ENCODE results near the gene NAV2. TPM values are rescaled to one million over a fixed set of nuclear protein-coding genes. Genes with fewer than 3 reads are reported as not detected.

NAV2 gene
- total RNA-seq, 2 donors from 2014 or later = 21.3 to 45.3 TPM

GRCh38 chr11:19955660-19956059, 243.0 kb downstream of the NAV2 start:
- no peak overlapping the region for H3K4me3 ChIP-seq
- peaks cover 4% of the 10 kb centered on the region for H3K4me1 ChIP-seq
- TF ChIP-seq CTCF (IDR thresholded peaks at IDR 0.05) = no peak
- H3K27ac ChIP-seq = no peak overlapping the region
- no peak overlapping the region for H3K9ac ChIP-seq (ENCODE audit: low read depth in 2 of 2, low read length in 2 of 2)
- DNase-seq = no peak
- H3K36me3 ChIP-seq = no peaks in the 10 kb centered on the region
- intact Hi-C loops (cut with DNase I) = no loop called here
- H3K9me3 ChIP-seq = no peaks in the 10 kb centered on the region
- H3K27me3 ChIP-seq = no peaks in the 10 kb centered on the region

- no peak overlapping the region for H3K9ac ChIP-seq (ENCODE audit: low read depth in 2 of 2, low read length in 2 of 2)
- H3K4me1 ChIP-seq = peaks cover 4% of the 10 kb centered on the region
- DNase-seq = no peak
- H3K9me3 ChIP-seq = no peaks in the 10 kb centered on the region
- no peaks in the 10 kb centered on the region for H3K27me3 ChIP-seq
- intact Hi-C loops (cut with DNase I) = no loop called here
- no peak overlapping the region for H3K27ac ChIP-seq
- H3K4me3 ChIP-seq = no peak overlapping the region
- TF ChIP-seq CTCF (IDR thresholded peaks at IDR 0.05) = no peak
- no peaks in the 10 kb centered on the region for H3K36me3 ChIP-seq
Observed at GRCh38 chr11:19956228-19956627, 243.6 kb downstream of the NAV2 start.

GRCh38 chr11:19957294-19957943, 244.8 kb downstream of the NAV2 start:
- DNase-seq = no peak
- no peaks in the 10 kb centered on the region for H3K27me3 ChIP-seq
- H3K27ac ChIP-seq = no peak overlapping the region
- H3K9ac ChIP-seq (ENCODE audit: low read depth in 2 of 2, low read length in 2 of 2) = no peak overlapping the region
- H3K4me1 ChIP-seq = no peaks in the 10 kb centered on the region
- no peaks in the 10 kb centered on the region for H3K36me3 ChIP-seq
- intact Hi-C loops (cut with DNase I) = no loop called here
- H3K4me3 ChIP-seq = no peak overlapping the region
- no peak for TF ChIP-seq CTCF (IDR thresholded peaks at IDR 0.05)
- H3K9me3 ChIP-seq = no peaks in the 10 kb centered on the region

- Histone ChIP-seq H3K4me1 (no peaks in the 10 kb centered on the region), H3K9me3 (no peaks in the 10 kb centered on the region), H3K27me3 (no peaks in the 10 kb centered on the region), H3K4me3 (no peak overlapping the region), H3K9ac (ENCODE audit: low read depth in 2 of 2, low read length in 2 of 2) (no peak overlapping the region), H3K27ac (no peak overlapping the region), H3K36me3 (no peaks in the 10 kb centered on the region)
- TF ChIP-seq CTCF (IDR thresholded peaks at IDR 0.05) = no peak
- intact Hi-C loops (cut with DNase I) = no loop called here
- DNase-seq = no peak
Observed at GRCh38 chr11:19958204-19958603, 245.6 kb downstream of the NAV2 start.

GRCh38 chr11:19959210-19959609, 246.6 kb downstream of the NAV2 start:
- no peaks in the 10 kb centered on the region for H3K27me3 ChIP-seq
- no peak overlapping the region for H3K27ac ChIP-seq
- H3K4me1 ChIP-seq = no peaks in the 10 kb centered on the region
- no peak overlapping the region for H3K9ac ChIP-seq (ENCODE audit: low read depth in 2 of 2, low read length in 2 of 2)
- TF ChIP-seq CTCF (IDR thresholded peaks at IDR 0.05) = no peak
- H3K36me3 ChIP-seq = no peaks in the 10 kb centered on the region
- H3K9me3 ChIP-seq = no peaks in the 10 kb centered on the region
- intact Hi-C loops (cut with DNase I) = no loop called here
- no peak for DNase-seq
- no peak overlapping the region for H3K4me3 ChIP-seq

All from colonic mucosa (tissue), 4 donors.